Right lobe of liver (tissue), 4 donors: ENCODE results near the gene SERPINB8.

Experiments
- CTCF ChIP-seq, 4 donors: fragments of 200-600 bp in 3 of 4; fragments of 450-650 bp in 1 of 4; IDR thresholded peaks; one replicate each; pipeline versions ENCODE4 v1.5.1 to v1.8.0; 2016 to 2022; ENCODE audit warnings: antibody characterized with exemption in 4 of 4, mild to moderate bottlenecking in 2 of 4
- POLR2A ChIP-seq: fragments of 450-650 bp; IDR thresholded peaks from one replicate; pipeline ENCODE4 v1.6.1; 2017; ENCODE audit warnings: antibody characterized with exemption, mild to moderate bottlenecking
- donor health status: DM: no; HTN: no; CAD: no.
- donor health status: DM: no; HTN: no; CAD: no.
- donor health status: DM: no; HTN: yes; CAD: no.

DNA sequence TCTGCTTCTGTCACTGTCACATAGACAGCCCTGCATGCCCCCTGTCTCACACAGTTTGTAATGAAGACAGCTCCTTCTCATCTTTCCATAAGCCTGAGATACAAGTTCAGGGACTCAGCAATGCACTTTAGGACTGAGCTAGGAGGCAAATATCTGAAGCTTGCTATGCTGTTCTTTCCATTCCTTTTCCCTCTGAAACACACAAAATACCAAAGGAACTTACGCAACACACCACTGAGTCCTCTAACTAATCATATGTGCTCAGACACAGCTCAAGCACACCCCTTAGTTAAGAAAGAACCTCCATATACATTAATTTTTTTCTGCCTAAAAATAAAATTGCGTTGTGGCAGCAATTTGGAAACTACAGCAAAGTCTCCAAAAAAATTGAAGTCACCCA is 17.9 kb downstream of the SERPINB8 start:
- TF ChIP-seq CTCF (IDR thresholded peaks at IDR 0.05) (no peak), POLR2A (no peak)
